K562 (cell line): Measurements from ENCODE around the gene ATP6V0A1.

Source experiments
- ATF3 ChIP-seq, 2 experiments: fragments of 450-650 bp in 1 of 2; sonication (generic) in 1 of 2; formaldehyde crosslinking in 1 of 2; IDR thresholded peaks in 1 of 2; conservative IDR thresholded peaks in 1 of 2; 2 replicates each; pipeline versions ENCODE4 v1.6.1 to v1.8.1; 2016 to 2023; ENCODE audit warnings: mild to moderate bottlenecking in 2 of 2, moderate library complexity in 2 of 2, inconsistent platforms in 1 of 2, missing genetic modification reagents in 1 of 2
- CHCHD3 ChIP-seq: fragments of 250-450 bp; sonication (Bioruptor Pico); IDR thresholded peaks from 2 replicates; pipeline ENCODE4 v2.1.2; 2022; ENCODE audit warnings: mild to moderate bottlenecking
- CREB1 ChIP-seq, 2 experiments: sonication (generic) in 1 of 2; formaldehyde crosslinking in 1 of 2; IDR thresholded peaks; 2 replicates each; pipeline versions ENCODE4 v1.6.1 to v1.8.0; 2012 to 2022; ENCODE audit warnings: inconsistent platforms in 1 of 2, mild to moderate bottlenecking in 1 of 2, missing genetic modification reagents in 1 of 2, moderate library complexity in 1 of 2
- CTCF ChIP-seq, 3 experiments: IDR thresholded peaks in 2 of 3; conservative IDR thresholded peaks in 1 of 3; 2 replicates each; pipeline ENCODE4 v1.5.1; 2011 to 2012; ENCODE audit warnings: low read length in 3 of 3, mild to moderate bottlenecking in 3 of 3, control low read depth in 2 of 3, improper control_type of control experiment in 1 of 3, inconsistent platforms in 1 of 3, low read depth in 1 of 3, mixed read lengths in 1 of 3, moderate library complexity in 1 of 3; ENCODE audit not compliant: insufficient read depth in 2 of 3
- GABPA ChIP-seq: fragments of 200-800 bp; sonication (Bioruptor generic); conservative IDR thresholded peaks from 2 replicates; pipeline ENCODE4 v1.6.1; 2016; ENCODE audit warnings: low read depth, missing genetic modification characterization, missing compliant biosample characterization
- HIVEP1 ChIP-seq: fragments of 250-450 bp; sonication (Bioruptor Pico); IDR thresholded peaks from 2 replicates; pipeline ENCODE4 v1.4.0; 2020; ENCODE audit warnings: mild to moderate bottlenecking
- HMGXB4 ChIP-seq: sonication (generic); formaldehyde crosslinking; IDR thresholded peaks from 2 replicates; pipeline ENCODE4 v1.8.1; 2023; ENCODE audit warnings: mild to moderate bottlenecking, missing genetic modification reagents
- NFYB ChIP-seq: IDR thresholded peaks from 2 replicates; pipeline ENCODE4 v1.6.1; 2011; ENCODE audit warnings: mild to moderate bottlenecking, moderate library complexity; ENCODE audit not compliant: insufficient read length; ENCODE audit errors: extremely low read depth
- NR2C2 ChIP-seq, 2 experiments: fragments of 200-800 bp in 1 of 2; sonication (Bioruptor generic) in 1 of 2; sonication (generic) in 1 of 2; formaldehyde crosslinking in 1 of 2; IDR thresholded peaks; 2 replicates each; pipeline versions ENCODE4 v1.6.1 to v1.8.0; 2016 to 2022; ENCODE audit warnings: mild to moderate bottlenecking in 1 of 2, missing compliant biosample characterization in 1 of 2, missing genetic modification characterization in 1 of 2, missing genetic modification reagents in 1 of 2
- PRPF4 ChIP-seq: fragments of 200-400 bp; formaldehyde crosslinking; IDR thresholded peaks from one replicate; pipeline ENCODE4 v1.6.1; 2017; ENCODE audit warnings: low read length, low read depth, mild to moderate bottlenecking; ENCODE audit not compliant: insufficient read depth, poor library complexity, severe bottlenecking
- PTRF ChIP-seq: fragments of 450-650 bp; IDR thresholded peaks from 2 replicates; pipeline ENCODE4 v1.6.1; 2016; ENCODE audit warnings: mild to moderate bottlenecking, missing genetic modification characterization, missing compliant biosample characterization
- REST ChIP-seq, 2 experiments: fragments of 450-650 bp; formaldehyde crosslinking in 1 of 2; IDR thresholded peaks; 2 replicates each; pipeline versions ENCODE4 v1.4.0 to v1.6.1; 2014 to 2020; ENCODE audit warnings: mild to moderate bottlenecking in 2 of 2, borderline replicate concordance in 1 of 2, low read depth in 1 of 2
- RNF2 ChIP-seq: sonication (generic); IDR thresholded peaks from 2 replicates; pipeline ENCODE4 v1.6.1; 2016
- TRIM28 ChIP-seq: fragments of 450-650 bp; IDR thresholded peaks from 2 replicates; pipeline ENCODE4 v1.6.1; 2017

- no peak for TF ChIP-seq HIVEP1 (CRISPR knock-in tag)
- TF ChIP-seq PTRF (tag): no peak
- no peak for TF ChIP-seq CTCF (IDR thresholded peaks at IDR 0.05 in 2 of 3, conservative IDR thresholded peaks at IDR 0.05 in 1 of 3; ENCODE audit: insufficient read depth in 2 of 3, low read depth in 1 of 3, low read length in 3 of 3)
- no peak for TF ChIP-seq GABPA (tag)
- no peak for TF ChIP-seq NFYB
- no peak for TF ChIP-seq CREB1 (IDR thresholded peaks at IDR 0.05)
- TF ChIP-seq CREB1 (CRISPR knock-in tag; IDR thresholded peaks at IDR 0.05): no peak
- TF ChIP-seq REST (IDR thresholded peaks at IDR 0.05; ENCODE audit: borderline replicate concordance): no peak
- TF ChIP-seq REST (CRISPR knock-in tag; IDR thresholded peaks at IDR 0.05; ENCODE audit: low read depth): no peak
- TF ChIP-seq ATF3 (IDR thresholded peaks at IDR 0.05): no peak
- TF ChIP-seq ATF3 (CRISPR knock-in tag; conservative IDR thresholded peaks at IDR 0.05): no peak
- no peak for TF ChIP-seq CHCHD3 (CRISPR knock-in tag)
- no peak for TF ChIP-seq PRPF4
- TF ChIP-seq HMGXB4 (CRISPR knock-in tag): no peak
- no peak for TF ChIP-seq RNF2
- no peak for TF ChIP-seq NR2C2 (CRISPR knock-in tag; IDR thresholded peaks at IDR 0.05)
- TF ChIP-seq NR2C2 (tag; IDR thresholded peaks at IDR 0.05): no peak
- no peak for TF ChIP-seq TRIM28
These were observed 113.0 kb downstream of the ATP6V0A1 start for GRCh38 chr17:42571435-42572225.
